Muscle layer of duodenum (tissue), 2 donors: Measurements from ENCODE around the gene HOXD9.

ENCODE experiments used
- H3K27ac ChIP-seq: one replicate; pipeline ENCODE4 v1.7.0; 2013; ENCODE audit warnings: mild to moderate bottlenecking, low read length
- H3K27me3 ChIP-seq: one replicate; pipeline ENCODE4 v1.7.0; 2013; ENCODE audit warnings: low read depth, mild to moderate bottlenecking, control low read depth, low read length
- H3K36me3 ChIP-seq, 2 donors: one replicate each; pipeline ENCODE4 v1.7.0; 2013; ENCODE audit warnings: low read length in 2 of 2, control low read depth in 1 of 2, mild to moderate bottlenecking in 1 of 2; ENCODE audit not compliant: insufficient read depth in 2 of 2, control insufficient read depth in 1 of 2
- H3K4me1 ChIP-seq, 2 donors: one replicate each; pipeline ENCODE4 v1.7.0; 2013; ENCODE audit warnings: low read length in 2 of 2, mild to moderate bottlenecking in 2 of 2, control low read depth in 1 of 2, moderate library complexity in 1 of 2; ENCODE audit not compliant: insufficient read depth in 2 of 2, control insufficient read depth in 1 of 2
- H3K4me3 ChIP-seq, 2 donors: one replicate each; pipeline ENCODE4 v1.7.0; 2013; ENCODE audit warnings: low read length in 2 of 2, low read depth in 1 of 2, mild to moderate bottlenecking in 1 of 2
- H3K9me3 ChIP-seq, 2 donors: one replicate each; pipeline ENCODE4 v1.7.0; 2013; ENCODE audit warnings: low read length in 2 of 2, control low read depth in 1 of 2, mild to moderate bottlenecking in 1 of 2; ENCODE audit not compliant: control insufficient read depth in 1 of 2
- donor health status: healthy.

Gene HOXD9

GRCh38 chr2:176080540-176081375, 41.8 kb upstream of the HOXD9 start:
- Histone ChIP-seq H3K4me1 (peaks cover 3 to 44% of the 10 kb centered on the region in 2 donors), H3K4me3 (no peak overlapping the region)

GRCh38 chr2:176081376-176081836, 41.1 kb upstream of the HOXD9 start:
- Histone ChIP-seq H3K4me3 (no peak overlapping the region), H3K9me3 (peaks cover 0 to 5% of the 10 kb centered on the region in 2 donors), H3K27me3 (peaks cover 88% of the 10 kb centered on the region), H3K4me1 (peaks cover 3 to 50% of the 10 kb centered on the region in 2 donors), H3K36me3 (no peaks in the 10 kb centered on the region), H3K27ac (no peak overlapping the region)

More at GRCh38 chr2:176080540-176081375, 41.8 kb upstream of the HOXD9 start:
- Histone ChIP-seq H3K27ac (no peak overlapping the region), H3K27me3 (peaks cover 86% of the 10 kb centered on the region), H3K36me3 (no peaks in the 10 kb centered on the region), H3K9me3 (peaks cover 0 to 5% of the 10 kb centered on the region in 2 donors)

- Histone ChIP-seq H3K4me1 (peaks cover 3 to 52% of the 10 kb centered on the region in 2 donors), H3K9me3 (peaks cover 0 to 5% of the 10 kb centered on the region in 2 donors), H3K4me3 (no peak overlapping the region), H3K36me3 (no peaks in the 10 kb centered on the region), H3K27ac (no peak overlapping the region), H3K27me3 (peaks cover 89% of the 10 kb centered on the region)
Observed at GRCh38 chr2:176081837-176082524, 40.5 kb upstream of the HOXD9 start.

- Histone ChIP-seq H3K27me3 (peaks cover 89% of the 10 kb centered on the region), H3K36me3 (no peaks in the 10 kb centered on the region), H3K4me1 (peaks cover 3 to 52% of the 10 kb centered on the region in 2 donors), H3K27ac (no peak overlapping the region), H3K9me3 (peaks cover 0 to 5% of the 10 kb centered on the region in 2 donors), H3K4me3 (no peak overlapping the region)
Observed at GRCh38 chr2:176082525-176082823, 40.0 kb upstream of the HOXD9 start.

GRCh38 chr2:176082824-176083751, 39.4 kb upstream of the HOXD9 start:
- peaks cover 0 to 5% of the 10 kb centered on the region in 2 donors for H3K9me3 ChIP-seq
- H3K4me3 ChIP-seq = no peak overlapping the region
- H3K4me1 ChIP-seq = peaks cover 3 to 57% of the 10 kb centered on the region in 2 donors
- no peak overlapping the region for H3K27ac ChIP-seq
- H3K36me3 ChIP-seq = no peaks in the 10 kb centered on the region
- peaks cover 92% of the 10 kb centered on the region for H3K27me3 ChIP-seq

- H3K4me1 ChIP-seq = peaks cover 3 to 63% of the 10 kb centered on the region in 2 donors
- H3K27me3 ChIP-seq = peaks cover 92% of the 10 kb centered on the region
- H3K9me3 ChIP-seq = peaks cover 0 to under 1% of the 10 kb centered on the region in 2 donors
- no peak within 1 kb of the TSS for H3K4me3 ChIP-seq
- H3K36me3 ChIP-seq = no peaks in the 10 kb centered on the region
- H3K27ac ChIP-seq = no peak within 1 kb of the TSS
Observed at GRCh38 chr2:176083796-176084261, 38.7 kb upstream of the HOXD9 start, which contains the start of gene EVX2. EVX2 (minus strand) TSS chr2:176083962; CDS start chr2:176083776, 186 bp downstream.

- Histone ChIP-seq H3K9me3 (no peaks in the 10 kb centered on the region), H3K4me1 (peaks cover 0 to 55% of the 10 kb centered on the region in 2 donors), H3K36me3 (no peaks in the 10 kb centered on the region), H3K4me3 (no peak overlapping the region), H3K27ac (no peak overlapping the region), H3K27me3 (peaks cover 92% of the 10 kb centered on the region)
Observed at GRCh38 chr2:176084611-176085119, 37.9 kb upstream of the HOXD9 start.

- no peak overlapping the region for H3K4me3 ChIP-seq
- H3K27ac ChIP-seq = no peak overlapping the region
- no peaks in the 10 kb centered on the region for H3K9me3 ChIP-seq
- H3K36me3 ChIP-seq = no peaks in the 10 kb centered on the region
- peaks cover 0 to 52% of the 10 kb centered on the region in 2 donors for H3K4me1 ChIP-seq
- H3K27me3 ChIP-seq = peaks cover 96% of the 10 kb centered on the region
Observed at GRCh38 chr2:176085120-176085788, 37.3 kb upstream of the HOXD9 start.

GRCh38 chr2:176085861-176086771, 36.4 kb upstream of the HOXD9 start:
- Histone ChIP-seq H3K4me3 (peak overlapping the region in 1 of 2 donors; percentile 17), H3K27ac (no peak overlapping the region)

More at GRCh38 chr2:176085861-176086771, 36.4 kb upstream of the HOXD9 start:
- Histone ChIP-seq H3K4me1 (peaks cover 0 to 47% of the 10 kb centered on the region in 2 donors), H3K9me3 (no peaks in the 10 kb centered on the region), H3K36me3 (no peaks in the 10 kb centered on the region), H3K27me3 (peaks cover 97% of the 10 kb centered on the region)
